ELR (cell line): ENCODE measurements around the gene CROCC2.

Source experiments
- DNase-seq: peaks from one replicate; pipeline ENCODE4 v3.0.0-alpha.2; 2015; ENCODE audit warnings: low read depth

CROCC2 gene

DNA sequence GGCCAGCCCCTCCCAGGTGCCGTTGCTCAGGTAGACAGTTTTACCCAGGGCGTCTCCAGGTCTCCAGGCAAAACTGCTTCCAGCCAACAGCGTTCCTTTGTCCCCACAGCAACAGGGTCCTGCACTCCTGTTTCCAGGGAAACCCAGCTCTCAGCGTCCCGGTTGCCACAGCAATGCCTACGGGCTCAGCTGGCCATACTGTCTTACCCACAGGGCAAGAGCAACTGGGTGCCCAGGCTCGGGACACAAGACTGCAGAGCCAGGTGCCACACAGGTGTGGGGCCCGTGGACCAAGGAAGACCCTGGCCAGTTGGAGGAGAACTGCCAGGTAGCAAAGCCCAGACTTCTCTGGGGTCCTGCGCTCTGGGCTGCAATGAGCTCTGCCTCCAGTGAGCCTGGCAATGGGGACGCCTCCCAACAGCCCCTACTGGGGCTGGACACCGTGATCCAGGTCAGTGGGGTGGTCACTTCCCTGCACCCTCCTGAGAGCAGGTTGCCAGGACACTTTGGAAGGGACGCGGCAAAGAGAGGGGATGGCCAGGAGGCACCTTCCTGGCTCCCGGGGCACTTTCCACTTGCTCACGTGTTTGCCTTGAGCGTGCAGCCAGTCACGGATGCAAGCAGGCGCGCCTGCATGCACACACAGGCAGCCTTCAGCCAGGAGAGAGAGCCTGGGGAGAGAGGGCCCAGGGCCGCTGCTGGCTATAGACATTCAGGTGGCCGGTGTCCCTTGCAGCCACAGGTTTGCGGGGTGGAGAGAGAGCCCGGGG is at the start of gene CROCC2:
Gene CROCC2, plus strand, starts transcription at position 196 of the 770 bp plus-strand sequence. Its CDS starts 178 bp downstream, at position 374.
- no peak for DNase-seq

DNA sequence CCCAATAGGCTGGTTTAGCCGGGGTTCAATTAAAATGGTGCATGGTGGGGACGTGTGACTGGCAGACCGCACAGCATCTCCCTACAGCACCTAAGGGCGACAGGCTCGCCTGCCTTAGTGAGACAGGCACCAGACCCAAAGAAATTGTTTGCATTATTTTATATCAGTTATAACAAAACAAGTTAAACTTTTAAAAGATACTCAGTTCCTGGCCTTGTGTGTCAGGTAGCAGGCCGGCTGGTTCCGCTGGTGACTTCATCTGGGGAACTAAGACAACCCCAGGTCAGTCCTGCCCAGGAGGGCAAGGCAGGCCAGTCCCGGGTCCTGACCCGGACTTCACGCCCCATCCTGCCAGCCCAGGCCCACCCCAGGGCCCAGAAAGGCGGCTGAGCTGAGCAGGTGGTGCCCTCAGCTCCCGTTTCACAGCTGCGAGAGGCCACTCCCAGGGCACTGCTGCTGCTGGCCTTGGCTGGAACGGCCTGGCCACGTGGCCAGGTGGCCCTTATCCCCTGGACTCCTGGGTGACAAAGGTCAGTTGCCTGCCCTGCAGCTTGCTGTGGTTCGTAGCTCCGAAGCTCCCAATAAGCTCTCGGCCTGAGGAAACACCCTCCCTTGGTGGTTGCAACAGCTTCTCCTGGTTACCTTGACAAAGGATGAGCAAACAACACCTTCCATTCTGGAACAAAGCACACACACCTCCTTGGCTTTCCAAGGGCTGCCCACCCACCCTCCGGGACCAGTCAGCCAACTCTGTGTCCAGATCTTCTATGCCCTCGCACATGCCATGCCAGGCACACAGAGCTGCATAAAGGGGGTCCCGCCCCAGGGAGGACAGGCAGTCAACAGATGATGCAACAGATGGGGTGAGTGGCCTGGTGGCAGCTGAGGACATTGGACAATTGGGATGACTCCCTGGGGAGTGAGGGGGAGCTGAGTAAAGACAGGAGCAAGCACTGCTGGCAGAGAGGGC is 48.8 kb upstream of the CROCC2 start:
- DNase-seq: no peak

- no peak for DNase-seq
Measured at GRCh38 chr2:240858321-240858720, 47.8 kb upstream of the CROCC2 start.

DNA sequence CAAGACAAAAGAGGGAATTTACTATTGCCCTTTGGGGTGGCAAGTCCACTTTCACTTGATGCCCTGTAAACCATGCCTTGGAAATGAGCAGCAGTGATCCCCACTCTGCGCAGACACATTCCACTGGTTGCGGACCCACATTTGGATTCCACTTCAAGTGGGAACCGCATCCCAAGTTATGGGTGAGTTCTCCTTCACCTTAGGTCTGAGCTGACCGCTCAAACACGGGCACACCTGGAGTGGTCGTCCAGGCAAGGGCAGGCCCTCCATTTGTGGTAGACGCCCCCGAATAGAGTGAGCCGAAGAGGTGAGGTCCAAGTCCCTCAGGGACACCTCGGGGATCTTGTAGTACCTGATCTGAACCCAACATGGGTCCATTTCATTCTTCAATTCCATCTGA is 47.3 kb upstream of the CROCC2 start:
- no peak for DNase-seq

DNA sequence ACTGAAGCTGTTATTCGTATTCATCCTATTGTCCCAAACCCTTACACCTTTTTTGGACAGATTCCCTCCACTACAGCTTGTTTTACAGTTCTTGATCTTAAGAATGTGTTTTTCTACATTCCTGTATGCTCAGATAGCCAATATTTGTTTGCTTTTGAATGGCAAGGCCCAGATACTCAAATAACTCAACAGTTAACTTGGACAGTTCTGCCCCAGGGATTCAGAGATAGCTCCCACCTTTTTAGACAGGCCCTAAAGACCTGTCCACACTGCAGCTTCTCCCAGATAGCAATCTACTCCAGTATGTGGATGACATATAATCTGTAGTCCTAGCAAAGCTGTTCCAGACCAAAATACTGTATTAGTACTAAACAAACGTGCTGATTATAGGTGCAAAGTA is 44.6 kb upstream of the CROCC2 start:
- DNase-seq: no peak

- DNase-seq: no peak
Measured at GRCh38 chr2:240864475-240864874, 41.7 kb upstream of the CROCC2 start.

GRCh38 chr2:240865391-240865790 is 40.7 kb upstream of the CROCC2 start:
- DNase-seq: no peak

- DNase-seq: no peak
Measured at GRCh38 chr2:240868286-240869108, 37.6 kb upstream of the CROCC2 start, which contains the start of gene AGXT. TSS of gene AGXT (plus strand) at chr2:240868824. CDS start at chr2:240868866, 42 bp downstream.

DNA sequence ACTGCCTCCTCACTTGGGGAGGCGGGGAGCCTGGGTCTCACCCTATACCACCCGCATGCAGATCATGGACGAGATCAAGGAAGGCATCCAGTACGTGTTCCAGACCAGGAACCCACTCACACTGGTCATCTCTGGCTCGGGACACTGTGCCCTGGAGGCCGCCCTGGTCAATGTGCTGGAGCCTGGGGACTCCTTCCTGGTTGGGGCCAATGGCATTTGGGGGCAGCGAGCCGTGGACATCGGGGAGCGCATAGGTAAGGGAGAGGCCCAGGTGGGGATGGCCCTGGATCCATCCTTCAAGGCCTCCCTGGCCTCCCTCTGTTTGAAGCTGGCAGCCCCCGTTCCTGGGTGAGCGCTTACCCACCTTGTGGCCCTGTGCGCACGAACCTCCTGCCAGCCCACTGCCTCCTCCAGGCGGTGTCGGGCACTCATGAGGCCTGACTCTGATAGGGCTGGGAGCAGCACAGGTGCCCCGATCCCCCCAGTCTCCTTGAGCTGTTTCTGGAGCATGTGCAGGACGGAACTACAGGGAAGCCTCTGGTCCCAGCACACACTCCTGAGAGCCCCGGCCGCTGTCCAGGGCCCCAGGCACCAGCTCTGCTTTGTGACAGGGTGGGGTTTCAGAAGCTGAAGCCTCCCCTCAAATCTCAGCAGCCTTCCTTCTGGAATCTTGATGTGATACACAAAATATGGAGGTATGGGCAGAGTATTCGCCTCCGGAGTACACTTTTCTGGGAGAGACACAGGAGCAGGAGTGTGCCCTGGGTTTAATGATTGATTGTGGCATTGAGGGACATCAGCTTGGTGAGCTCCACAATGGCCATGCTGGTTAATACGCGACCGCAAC is 36.8 kb upstream of the CROCC2 start:
- no peak for DNase-seq

DNA sequence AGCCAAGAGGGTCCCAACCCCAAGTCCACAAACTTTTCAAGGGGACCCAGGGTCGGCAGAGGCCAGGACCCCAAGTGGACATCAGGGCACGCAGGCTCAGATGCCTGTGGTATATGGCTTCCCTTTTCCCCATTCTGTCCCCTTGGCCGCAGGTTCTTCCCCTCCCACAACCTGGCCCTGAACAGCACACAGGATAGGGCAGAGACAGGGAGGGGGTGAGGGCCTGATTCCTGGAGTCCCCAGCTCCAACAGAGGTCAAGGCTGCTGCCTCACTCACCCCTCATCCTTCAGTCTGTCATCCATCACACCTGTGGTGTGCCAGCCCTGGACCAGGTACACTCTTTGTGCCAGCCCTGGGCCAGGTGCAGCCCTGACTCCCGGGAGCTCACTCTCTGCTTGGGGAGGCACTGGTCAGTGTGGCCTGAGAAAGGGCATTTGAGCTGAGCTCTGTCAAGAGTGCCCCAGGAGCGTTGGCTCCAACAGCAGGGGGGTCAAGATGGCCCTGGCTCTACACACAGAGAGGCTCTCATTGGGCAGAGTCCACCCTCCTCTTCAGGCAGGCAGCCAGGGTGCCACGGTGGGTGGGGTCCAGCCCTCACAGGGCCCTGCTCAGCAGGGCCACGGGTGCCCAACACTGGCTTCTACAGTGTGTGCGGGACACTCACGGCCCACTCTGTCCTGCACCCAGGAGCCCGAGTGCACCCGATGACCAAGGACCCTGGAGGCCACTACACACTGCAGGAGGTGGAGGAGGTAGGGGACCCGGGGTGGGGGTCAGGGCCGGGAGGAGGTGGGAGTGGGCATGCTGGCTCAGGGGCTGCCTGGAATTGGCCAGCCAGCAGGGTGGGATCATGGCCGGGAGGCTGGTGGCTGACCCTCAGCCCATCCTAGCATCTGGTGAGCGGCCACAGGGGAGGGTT is 35.9 kb upstream of the CROCC2 start:
- no peak for DNase-seq

- DNase-seq: no peak
Measured at GRCh38 chr2:240871071-240871958, 34.8 kb upstream of the CROCC2 start.

GRCh38 chr2:240872317-240873097 is 33.6 kb upstream of the CROCC2 start:
- no peak for DNase-seq

DNA sequence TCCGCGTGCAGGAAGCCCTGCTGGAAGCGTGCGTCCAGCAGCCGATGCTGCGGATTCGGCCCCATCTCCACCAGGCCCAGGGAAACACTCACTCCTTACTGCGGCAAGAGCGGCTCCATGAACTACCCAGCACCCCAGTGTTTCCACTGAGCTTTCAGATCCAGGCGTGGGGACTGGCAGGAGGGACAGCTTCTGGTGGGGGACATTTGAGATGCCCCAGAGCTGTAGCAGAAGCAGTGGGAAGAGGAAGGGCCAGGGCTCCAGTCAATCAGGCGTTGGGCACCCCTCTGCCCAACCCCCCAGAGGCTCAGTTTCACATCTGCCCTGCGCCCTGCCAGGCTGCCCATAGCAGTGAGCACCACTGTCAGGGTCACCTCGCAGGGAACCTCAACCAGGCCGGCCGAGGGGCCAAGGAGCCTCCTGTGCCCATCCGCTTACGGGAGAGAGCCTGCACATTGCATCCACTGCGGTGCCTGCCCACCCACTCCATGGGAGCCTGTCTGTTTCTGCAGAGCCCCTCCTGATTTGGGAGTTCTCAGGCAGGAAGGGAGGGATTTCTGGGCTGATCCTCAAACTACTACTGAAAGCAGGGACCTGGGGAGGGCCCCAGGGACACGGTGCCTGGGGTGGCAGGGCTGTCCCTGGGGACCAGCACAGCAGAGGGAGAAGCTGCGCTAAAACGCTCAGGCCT is 32.9 kb upstream of the CROCC2 start:
- DNase-seq: no peak

- DNase-seq: no peak
Measured at GRCh38 chr2:240873805-240874714, 32.1 kb upstream of the CROCC2 start.

GRCh38 chr2:240874715-240875227 is 31.4 kb upstream of the CROCC2 start:
- DNase-seq: no peak
